ENCODE measurements around the gene ABHD4. TPM values are rescaled to one million over a fixed set of nuclear protein-coding genes. Genes with fewer than 3 reads are reported as not detected.

Gene ABHD4
- total and polyA plus RNA-seq, 2 donors from 2014 or later = 34.1 to 45.2 TPM

- no peak overlapping the region for H3K9ac ChIP-seq (ENCODE audit: low read length in 3 of 3)
- peaks cover 0 to under 1% (median 0%) of the 10 kb centered on the region in 3 donors for H3K4me1 ChIP-seq (ENCODE audit: control insufficient read depth in 2 of 3, insufficient read depth in 2 of 3, low read depth in 1 of 3, low read length in 3 of 3)
- H3K9me3 ChIP-seq (ENCODE audit: control insufficient read depth in 2 of 3, insufficient read depth in 1 of 3, low read length in 3 of 3) = no peaks in the 10 kb centered on the region
- no peak overlapping the region for H3K4me3 ChIP-seq (ENCODE audit: low read length in 3 of 3)
- intact Hi-C loops (cut with DNase I) = no loop called here
- TF ChIP-seq CTCF (IDR thresholded peaks at IDR 0.05; ENCODE audit: borderline replicate concordance, extremely low read depth, insufficient read depth) = no peak
- no peak overlapping the region for H3K27ac ChIP-seq (ENCODE audit: low read depth in 2 of 2, low read length in 2 of 2)
- H3K27me3 ChIP-seq (ENCODE audit: control insufficient read depth, insufficient read depth, low read length) = no peaks in the 10 kb centered on the region
- no peak for FAIRE-seq
- no peaks in the 10 kb centered on the region for H3K36me3 ChIP-seq (ENCODE audit: control insufficient read depth in 2 of 3, insufficient read depth in 3 of 3, low read length in 3 of 3)
- peak in 1 of 5 donors; percentile 9 for DNase-seq
These were observed 52.9 kb downstream of the ABHD4 start for GRCh38 chr14:22650960-22651521.

GRCh38 chr14:22651586-22651985, 53.5 kb downstream of the ABHD4 start:
- FAIRE-seq = no peak
- TF ChIP-seq CTCF (IDR thresholded peaks at IDR 0.05; ENCODE audit: borderline replicate concordance, extremely low read depth, insufficient read depth) = no peak
- DNase-seq = no peak
- Histone ChIP-seq H3K4me3 (ENCODE audit: low read length in 3 of 3) (no peak overlapping the region), H3K4me1 (ENCODE audit: control insufficient read depth in 2 of 3, insufficient read depth in 2 of 3, low read depth in 1 of 3, low read length in 3 of 3) (peaks cover 0 to 6% (median 0%) of the 10 kb centered on the region in 3 donors), H3K9me3 (ENCODE audit: control insufficient read depth in 2 of 3, insufficient read depth in 1 of 3, low read length in 3 of 3) (no peaks in the 10 kb centered on the region), H3K27me3 (ENCODE audit: control insufficient read depth, insufficient read depth, low read length) (no peaks in the 10 kb centered on the region), H3K27ac (ENCODE audit: low read depth in 2 of 2, low read length in 2 of 2) (no peak overlapping the region), H3K9ac (ENCODE audit: low read length in 3 of 3) (no peak overlapping the region), H3K36me3 (ENCODE audit: control insufficient read depth in 2 of 3, insufficient read depth in 3 of 3, low read length in 3 of 3) (no peaks in the 10 kb centered on the region)
- intact Hi-C loops (cut with DNase I) = no loop called here

- FAIRE-seq = no peak
These were observed 55.0 kb downstream of the ABHD4 start for GRCh38 chr14:22653012-22653621.

More at GRCh38 chr14:22653012-22653621, 55.0 kb downstream of the ABHD4 start:
- TF ChIP-seq CTCF (IDR thresholded peaks at IDR 0.05; ENCODE audit: borderline replicate concordance, extremely low read depth, insufficient read depth) = peak; percentile 86
- DNase-seq = peak in 4 of 5 donors; percentile 60 to 76 (median 66)
- intact Hi-C loops (cut with DNase I) = no loop called here
- Histone ChIP-seq H3K4me1 (ENCODE audit: control insufficient read depth in 2 of 3, insufficient read depth in 2 of 3, low read depth in 1 of 3, low read length in 3 of 3) (peaks cover 0 to 16% (median 4%) of the 10 kb centered on the region in 3 donors), H3K36me3 (ENCODE audit: control insufficient read depth in 2 of 3, insufficient read depth in 3 of 3, low read length in 3 of 3) (no peaks in the 10 kb centered on the region), H3K27ac (ENCODE audit: low read depth in 2 of 2, low read length in 2 of 2) (no peak overlapping the region), H3K9me3 (ENCODE audit: control insufficient read depth in 2 of 3, insufficient read depth in 1 of 3, low read length in 3 of 3) (no peaks in the 10 kb centered on the region), H3K9ac (ENCODE audit: low read length in 3 of 3) (no peak overlapping the region), H3K4me3 (ENCODE audit: low read length in 3 of 3) (no peak overlapping the region), H3K27me3 (ENCODE audit: control insufficient read depth, insufficient read depth, low read length) (no peaks in the 10 kb centered on the region)
